GDM1 (cell line): ENCODE measurements around the gene CLPX.
"Not testable (repeated sequence)": the region's sequence is repeated elsewhere in the genome, so short reads cannot be mapped to it uniquely, and the experiment has no call there.

Experiments
- DNase-seq: peaks from one replicate; lab custom pipeline; 2025; lab: John Stamatoyannopoulos, UW

CLPX gene

DNA sequence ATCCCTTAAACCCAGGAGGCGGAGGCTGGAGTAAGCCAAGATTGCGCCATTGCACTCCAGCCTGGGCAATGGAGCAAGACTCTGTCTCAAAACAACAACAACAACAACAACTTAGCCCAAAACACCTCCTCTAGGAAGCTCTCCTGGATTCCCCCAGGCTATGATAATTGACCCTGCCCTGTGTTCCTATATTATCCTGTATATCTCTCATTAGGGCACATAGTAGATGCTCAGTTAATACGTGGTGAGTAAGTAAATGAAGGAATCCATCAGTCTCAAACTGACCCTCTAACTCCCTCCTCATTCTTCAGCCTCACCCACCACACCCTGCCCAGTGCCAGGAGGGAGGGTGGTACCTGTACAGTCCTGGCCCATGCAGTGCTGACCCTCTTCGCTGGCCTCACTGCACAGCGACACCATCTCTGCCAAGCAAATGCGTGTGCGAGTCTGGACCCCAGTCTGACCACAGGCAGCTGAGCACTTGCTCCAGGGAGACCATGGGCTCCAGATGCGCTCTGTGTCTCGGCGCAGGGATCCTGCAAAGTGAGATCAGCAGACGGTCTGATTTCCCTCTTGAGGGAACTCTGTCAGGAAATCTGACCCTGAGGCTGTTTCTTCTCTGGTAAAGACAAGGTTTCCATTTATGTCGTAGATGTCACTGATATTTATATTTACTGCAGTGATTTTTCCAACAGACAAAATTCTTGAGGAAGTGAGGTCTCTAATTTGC, 20.0 kb upstream of the CLPX start:
- DNase-seq, result no peak

DNA sequence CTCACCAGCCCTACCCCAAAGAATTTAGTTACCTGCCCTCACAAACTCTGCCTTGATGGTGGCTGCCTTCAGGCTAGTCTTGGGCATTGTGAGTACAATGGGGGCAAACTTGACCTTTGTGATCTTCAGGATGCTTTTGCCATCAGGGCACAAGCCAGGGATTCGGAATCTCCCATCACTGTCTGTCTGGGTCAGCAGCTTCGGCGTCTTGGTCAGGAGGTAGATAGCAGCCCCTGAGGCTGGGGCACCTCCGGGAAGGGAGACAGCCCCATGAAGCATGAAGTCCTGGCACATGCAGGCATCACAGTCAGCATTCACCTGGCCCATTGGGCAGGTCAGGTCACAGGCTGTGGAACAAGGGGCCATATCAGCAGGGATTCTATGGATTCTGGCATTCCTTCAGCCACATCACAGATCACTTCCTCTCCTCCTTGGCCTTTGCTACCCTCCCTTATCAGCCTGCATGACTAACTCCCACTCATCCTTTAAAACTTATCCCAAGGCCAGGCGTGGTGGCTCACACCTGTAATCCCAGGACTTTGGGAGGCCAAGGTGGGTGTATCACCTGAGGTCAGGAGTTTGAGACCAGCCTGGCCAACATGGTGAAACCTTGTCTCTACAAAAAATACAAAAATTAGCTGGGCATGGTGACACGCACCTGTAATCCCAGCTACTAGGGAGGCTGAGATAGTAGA, 19.2 kb upstream of the CLPX start:
- DNase-seq, result no peak

DNA sequence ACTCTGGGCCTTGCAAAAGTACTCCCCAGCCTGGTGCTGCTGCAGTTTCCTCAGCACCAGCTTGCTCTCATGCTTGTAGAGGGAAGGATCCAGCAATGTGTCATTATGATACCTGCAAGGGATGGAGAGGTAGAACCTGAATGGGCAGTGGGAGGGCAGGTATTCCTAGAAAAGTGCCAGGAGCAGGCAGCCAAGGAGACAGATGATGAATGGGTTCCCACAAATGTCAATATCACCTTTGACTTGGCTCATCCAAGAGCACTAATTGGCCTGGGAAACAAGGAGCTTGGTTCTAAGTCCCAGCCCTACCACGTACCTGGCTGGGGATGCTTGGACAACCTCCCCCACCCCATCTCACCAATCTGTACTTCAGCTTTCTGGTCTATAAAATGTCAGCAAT, 16.8 kb upstream of the CLPX start:
- DNase-seq, result no peak

DNA sequence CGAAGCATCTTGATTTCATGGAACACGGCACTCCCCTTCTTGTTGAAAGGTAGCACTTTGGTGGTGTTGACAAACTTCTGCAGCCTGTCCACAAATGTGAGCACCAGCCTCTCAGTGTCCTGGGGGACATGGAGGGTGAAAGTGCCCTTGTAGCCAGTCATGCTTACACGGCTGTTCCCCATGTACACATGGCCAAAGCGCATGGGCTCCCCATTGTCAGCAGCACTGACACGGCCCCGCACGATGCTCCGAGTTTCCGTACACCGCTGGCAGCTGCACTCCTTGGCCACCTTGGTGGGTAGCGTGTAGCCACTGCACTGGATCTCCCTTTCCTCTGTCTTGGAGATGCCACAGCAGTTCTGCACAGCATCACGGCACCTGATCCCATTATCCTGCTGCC, 13.4 kb upstream of the CLPX start:
- DNase-seq, result no peak

DNA sequence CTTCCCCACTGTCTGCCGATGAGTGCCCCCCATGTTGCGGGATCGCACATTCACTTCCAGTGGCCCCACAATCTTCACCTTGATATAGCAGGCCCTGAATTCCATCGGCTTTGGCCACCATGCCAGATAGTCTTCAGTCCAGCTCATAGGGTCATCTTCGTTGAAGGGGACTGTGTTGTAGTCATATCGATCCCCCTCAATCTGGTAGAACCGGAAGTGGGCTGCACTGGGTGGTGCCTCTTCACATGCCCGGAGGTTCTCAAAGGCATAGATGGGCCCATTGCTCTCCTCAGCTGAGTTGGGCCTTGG, 12.1 kb upstream of the CLPX start:
- DNase-seq, result no peak

- DNase-seq, result no peak
These were observed 11.6 kb upstream of the CLPX start for GRCh38 chr15:65196637-65197336.

DNA sequence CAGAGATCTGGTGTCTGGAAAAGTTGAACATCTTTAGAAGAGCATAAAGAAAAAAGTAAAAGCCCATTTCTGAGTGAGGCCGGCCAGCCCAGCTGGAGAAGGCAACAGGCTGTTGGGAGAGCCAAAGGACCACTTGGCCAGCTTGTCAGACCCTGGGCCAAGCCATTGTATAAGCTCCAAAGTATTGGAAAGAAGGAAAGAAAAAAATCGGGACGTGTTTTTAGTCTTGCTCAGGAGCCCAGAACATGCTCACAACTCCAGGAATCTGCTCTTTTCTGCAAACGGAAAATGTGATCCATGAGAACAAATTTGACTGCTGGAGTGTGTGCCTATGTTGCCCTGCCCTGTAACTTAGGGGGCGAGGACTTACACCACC, 10.4 kb upstream of the CLPX start:
- DNase-seq, result no peak

DNA sequence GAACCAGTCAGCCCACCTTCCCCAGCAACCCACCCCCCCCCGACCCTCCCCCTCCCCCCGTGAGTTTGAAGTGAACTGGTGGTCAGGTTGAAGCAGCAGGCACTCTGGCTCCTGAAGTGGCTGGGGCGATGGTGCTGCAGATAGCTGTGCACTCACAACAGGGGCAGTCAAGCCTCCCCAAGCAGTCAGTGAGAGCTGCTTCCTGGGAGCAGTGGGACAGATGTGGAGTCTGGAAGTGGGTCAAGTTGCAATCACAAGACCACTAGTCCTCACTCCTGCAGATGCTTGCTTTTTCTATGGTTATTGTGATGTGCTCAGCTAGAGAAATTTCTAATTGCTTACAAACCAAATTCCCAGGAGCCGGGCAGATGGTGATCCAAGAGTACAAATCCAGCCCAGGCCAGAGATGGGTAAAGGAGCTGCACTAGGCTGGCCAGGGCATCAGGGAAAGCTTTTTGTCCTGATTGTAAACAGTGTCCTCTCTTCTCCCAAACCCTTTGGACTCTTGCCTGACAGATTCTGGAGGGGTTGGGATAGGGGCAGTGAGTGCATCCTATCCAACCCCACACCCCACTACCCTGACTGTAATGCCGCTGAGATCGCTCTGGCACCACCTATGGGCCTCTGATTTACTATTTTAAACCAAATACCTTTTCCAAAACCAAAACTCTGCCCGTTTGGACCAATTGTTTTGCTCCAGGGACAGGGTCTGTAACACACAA, 9.8 kb upstream of the CLPX start:
- no peak for DNase-seq

GRCh38 chr15:65192016-65192415, 6.9 kb upstream of the CLPX start:
- no peak for DNase-seq

- DNase-seq, result peak; percentile 40
These were observed 4.1 kb upstream of the CLPX start for GRCh38 chr15:65189102-65189740.

GRCh38 chr15:65188472-65188871, 3.3 kb upstream of the CLPX start:
- not testable (repeated sequence) for DNase-seq

DNA sequence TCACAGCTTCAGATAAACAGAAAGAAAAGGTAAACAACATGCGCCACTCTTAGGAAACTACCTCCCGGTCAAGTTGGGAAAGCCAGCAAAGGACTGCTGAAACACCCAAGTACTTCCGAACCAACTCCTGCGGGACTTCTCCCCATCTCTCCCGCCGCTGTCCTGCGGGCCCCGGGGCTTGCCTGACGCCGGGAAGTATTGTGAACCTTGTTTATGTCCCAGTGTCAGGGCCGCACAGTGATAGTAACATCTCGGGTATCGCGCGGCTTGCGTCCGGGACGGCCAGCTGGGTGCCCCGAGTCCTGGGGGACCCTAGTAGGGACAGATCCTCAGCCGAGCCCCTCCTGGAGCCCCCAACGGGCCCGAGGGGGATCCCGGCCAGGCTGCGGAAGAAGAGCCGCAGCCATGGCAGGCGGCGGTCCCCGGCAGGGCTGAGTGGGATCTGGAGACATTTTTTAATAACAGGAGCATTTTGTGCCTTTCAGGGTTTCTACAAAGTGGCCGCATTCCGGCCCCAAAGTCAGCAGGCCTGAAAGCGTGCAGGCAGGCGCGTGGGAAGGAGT, 756 bp downstream of the CLPX start:
- no peak for DNase-seq

GRCh38 chr15:65183865-65184159, 1.3 kb downstream of the CLPX start:
- DNase-seq, result no peak

DNA sequence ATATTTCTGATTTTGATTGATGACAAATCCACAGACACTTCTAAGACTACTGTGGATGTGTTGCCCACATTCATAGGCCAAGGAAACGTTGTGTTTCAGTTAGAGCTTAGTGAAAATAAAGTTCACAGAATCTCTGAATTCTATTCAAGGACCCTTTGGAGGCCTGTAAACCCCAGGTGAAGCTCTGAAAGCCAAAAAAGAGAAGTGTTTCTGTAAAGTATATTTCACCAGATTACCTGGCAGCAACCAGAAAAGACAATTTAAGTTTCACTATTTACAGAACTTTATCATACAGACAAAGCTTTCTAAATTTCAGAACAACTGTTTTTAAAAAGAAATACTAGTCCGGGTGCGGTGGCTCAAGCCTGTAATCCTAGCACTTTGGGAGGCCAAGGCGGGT, 2.6 kb downstream of the CLPX start:
- DNase-seq, result no peak

DNA sequence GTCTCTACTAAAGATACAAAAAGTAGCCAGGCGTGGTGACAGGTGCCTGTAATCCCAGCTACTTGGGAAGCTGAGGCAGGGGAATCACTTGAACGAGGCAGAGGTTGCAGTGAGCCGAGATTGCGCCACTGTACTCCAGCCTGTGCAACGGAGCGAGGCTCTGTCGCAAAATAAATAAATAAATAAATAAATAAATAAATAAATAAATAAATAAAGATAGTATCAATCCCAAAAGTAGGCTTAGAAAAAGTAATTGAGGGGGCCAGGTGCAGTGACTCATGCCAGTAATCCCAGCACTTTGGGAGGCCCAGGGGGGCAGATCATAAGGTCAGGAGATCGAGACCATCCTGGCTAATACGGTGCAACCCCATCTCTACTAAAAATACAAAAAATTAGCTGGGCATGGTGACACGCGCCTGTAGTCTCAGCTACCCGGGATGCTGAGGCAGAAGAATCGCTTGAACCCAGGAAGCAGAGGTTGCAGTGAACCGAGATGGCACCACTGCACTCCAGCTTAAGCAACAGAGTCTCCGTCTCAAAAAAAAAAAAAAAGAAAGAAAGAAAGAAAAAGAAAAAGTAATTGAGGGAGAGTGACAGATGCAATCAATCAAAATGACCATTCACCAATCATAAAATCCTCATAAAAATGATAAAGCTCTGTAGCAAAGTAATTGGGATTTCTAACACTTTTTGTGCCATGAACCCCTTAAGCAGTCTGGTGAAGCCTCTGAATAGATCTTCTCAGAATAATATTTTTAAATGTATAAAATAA, 3.4 kb downstream of the CLPX start:
- not testable (repeated sequence) for DNase-seq

DNA sequence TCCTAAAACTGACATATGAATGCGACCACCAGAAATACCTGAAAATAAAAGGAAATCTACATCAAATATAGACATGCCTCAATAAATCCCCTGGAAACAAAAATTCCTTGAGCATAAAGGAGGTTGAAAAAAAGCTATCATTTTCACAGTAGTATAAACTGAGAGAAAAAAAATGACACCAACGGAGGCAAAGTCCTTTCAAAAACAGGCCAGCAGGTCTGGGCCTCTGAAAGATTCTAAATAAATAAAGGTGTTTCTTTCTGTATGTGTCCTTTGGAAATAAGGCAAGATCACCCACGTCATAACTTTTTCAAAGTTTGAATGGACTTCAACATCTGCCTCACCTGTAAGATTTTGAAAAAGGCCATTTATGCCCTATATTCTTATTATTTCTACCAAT, 5.0 kb downstream of the CLPX start:
- DNase-seq, result no peak

- DNase-seq, result no peak
These were observed 7.2 kb downstream of the CLPX start for GRCh38 chr15:65177901-65178300.

DNA sequence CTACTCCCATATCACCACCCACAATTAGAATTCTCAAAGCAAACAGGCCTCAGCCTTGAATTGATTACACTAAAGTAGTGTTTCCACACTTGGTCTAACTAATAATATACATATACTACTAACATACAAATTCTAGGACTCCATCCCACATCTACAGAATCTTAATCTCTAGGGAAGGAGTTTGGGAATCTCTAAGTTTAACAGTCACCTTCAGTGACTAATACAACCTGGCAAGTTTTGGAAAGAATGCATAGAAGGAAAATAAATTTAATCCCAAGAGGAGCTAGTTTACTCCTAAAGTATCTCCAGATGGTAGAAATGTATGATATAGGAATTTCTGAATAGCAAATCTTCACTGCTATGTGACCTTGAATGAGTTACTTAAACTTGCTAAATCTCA, 9.1 kb downstream of the CLPX start:
- DNase-seq, result no peak

DNA sequence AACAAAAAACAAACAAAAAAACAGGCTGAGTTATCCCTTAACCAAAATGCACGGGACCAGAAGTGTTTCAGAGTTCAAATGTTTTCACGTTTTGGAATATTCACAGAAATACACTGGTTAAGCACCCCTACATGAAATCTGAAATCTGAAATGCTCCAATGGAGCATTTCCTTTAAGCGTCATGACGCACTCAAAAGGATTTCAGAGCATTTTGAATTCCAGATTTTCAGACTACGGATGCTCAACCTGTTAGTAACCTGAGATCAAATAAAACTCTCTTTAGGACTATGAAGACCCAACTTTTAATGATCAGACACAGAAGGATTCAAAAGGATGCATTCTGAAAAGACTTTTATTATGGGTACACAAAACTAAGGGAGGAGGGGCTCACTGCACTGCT, 9.6 kb downstream of the CLPX start:
- no peak for DNase-seq

DNA sequence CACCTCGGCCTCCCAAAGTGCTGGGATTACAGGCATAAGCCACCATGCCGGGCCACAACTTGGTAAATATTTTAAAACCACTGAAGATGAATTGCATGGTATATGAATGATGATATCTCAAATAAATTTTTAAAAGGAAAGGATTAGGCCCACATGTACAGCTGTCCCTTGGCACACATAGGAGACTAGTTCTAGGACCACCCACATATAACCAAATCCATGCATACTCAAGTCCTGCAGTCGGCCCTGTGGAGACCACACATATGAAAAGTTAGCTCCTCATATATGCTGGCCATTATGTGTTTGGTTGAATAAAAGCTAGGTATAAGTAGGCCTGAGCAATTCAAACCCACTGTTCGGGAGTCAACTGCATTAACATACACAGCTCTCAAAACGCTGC, 10.6 kb downstream of the CLPX start:
- DNase-seq, result no peak

GRCh38 chr15:65172531-65172930, 12.6 kb downstream of the CLPX start:
- no peak for DNase-seq
